ENCODE results near the gene MEIS1. TPM values are rescaled to one million over a fixed set of nuclear protein-coding genes. Genes with fewer than 3 reads are reported as not detected.

Gene MEIS1
- total RNA-seq, 2 donors from 2014 or later = 1.8 to 2.3 TPM

DNA sequence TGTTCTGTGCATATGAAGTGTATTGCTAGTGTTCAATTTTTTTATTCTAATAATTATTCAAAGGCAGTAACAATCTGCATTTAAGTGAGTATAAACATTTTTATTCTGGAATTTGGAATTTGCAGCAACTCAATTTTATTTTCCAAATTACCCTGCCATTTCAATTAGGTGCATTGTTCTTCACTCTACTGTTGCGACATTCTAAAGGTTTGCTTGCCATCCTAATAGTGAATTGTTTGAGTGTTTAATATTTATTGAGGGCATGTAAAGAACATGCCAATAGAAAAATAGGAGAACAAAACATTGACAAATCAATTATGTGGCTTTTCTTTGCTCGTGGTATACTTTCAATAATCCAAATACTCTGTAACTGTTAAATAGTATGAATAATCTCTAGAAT, 18.0 kb downstream of the MEIS1 start:
- WGBS, 2 experiments (ENCODE audit: insufficient coverage in 1 of 2, insufficient read length in 1 of 2) = 97% methylated on average over 2 of the region's 2 CpGs; no CpG with 5 or more reads in 1 of the 2 experiments
- Mint-ChIP-seq H3K4me3 (no peak overlapping the region), H3K27me3 (ENCODE audit: insufficient read depth) (peaks cover 62% of the 10 kb centered on the region), H3K27ac (no peak overlapping the region), H3K36me3 (ENCODE audit: low read depth) (no peaks in the 10 kb centered on the region), H3K4me1 (no peaks in the 10 kb centered on the region), H3K9me3 (no peaks in the 10 kb centered on the region)
- no peak overlapping the region for H3K4me3 ChIP-seq (ENCODE audit: low read length)
- H3K27me3 ChIP-seq (ENCODE audit: control insufficient read depth, insufficient read depth, low read length, poor library complexity, severe bottlenecking) = peaks cover 17% of the 10 kb centered on the region
- no peaks in the 10 kb centered on the region for H3K9me3 ChIP-seq (ENCODE audit: control insufficient read depth, low read length)
- no peak overlapping the region for H3K27ac ChIP-seq (ENCODE audit: low read depth, low read length)
- TF ChIP-seq, protein P1, sequence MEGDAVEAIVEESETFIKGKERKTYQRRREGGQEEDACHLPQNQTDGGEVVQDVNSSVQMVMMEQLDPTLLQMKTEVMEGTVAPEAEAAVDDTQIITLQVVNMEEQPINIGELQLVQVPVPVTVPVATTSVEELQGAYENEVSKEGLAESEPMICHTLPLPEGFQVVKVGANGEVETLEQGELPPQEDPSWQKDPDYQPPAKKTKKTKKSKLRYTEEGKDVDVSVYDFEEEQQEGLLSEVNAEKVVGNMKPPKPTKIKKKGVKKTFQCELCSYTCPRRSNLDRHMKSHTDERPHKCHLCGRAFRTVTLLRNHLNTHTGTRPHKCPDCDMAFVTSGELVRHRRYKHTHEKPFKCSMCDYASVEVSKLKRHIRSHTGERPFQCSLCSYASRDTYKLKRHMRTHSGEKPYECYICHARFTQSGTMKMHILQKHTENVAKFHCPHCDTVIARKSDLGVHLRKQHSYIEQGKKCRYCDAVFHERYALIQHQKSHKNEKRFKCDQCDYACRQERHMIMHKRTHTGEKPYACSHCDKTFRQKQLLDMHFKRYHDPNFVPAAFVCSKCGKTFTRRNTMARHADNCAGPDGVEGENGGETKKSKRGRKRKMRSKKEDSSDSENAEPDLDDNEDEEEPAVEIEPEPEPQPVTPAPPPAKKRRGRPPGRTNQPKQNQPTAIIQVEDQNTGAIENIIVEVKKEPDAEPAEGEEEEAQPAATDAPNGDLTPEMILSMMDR (conservative IDR thresholded peaks at IDR 0.05) = no peak
- H3K36me3 ChIP-seq (ENCODE audit: control insufficient read depth, insufficient read depth, low read length) = no peaks in the 10 kb centered on the region
- H3K9ac ChIP-seq (ENCODE audit: extremely low read depth, low read length, poor library complexity, severe bottlenecking) = no peak overlapping the region
- no peak for DNase-seq
- no peaks in the 10 kb centered on the region for H3K4me1 ChIP-seq (ENCODE audit: control insufficient read depth, insufficient read depth, low read length)

DNA sequence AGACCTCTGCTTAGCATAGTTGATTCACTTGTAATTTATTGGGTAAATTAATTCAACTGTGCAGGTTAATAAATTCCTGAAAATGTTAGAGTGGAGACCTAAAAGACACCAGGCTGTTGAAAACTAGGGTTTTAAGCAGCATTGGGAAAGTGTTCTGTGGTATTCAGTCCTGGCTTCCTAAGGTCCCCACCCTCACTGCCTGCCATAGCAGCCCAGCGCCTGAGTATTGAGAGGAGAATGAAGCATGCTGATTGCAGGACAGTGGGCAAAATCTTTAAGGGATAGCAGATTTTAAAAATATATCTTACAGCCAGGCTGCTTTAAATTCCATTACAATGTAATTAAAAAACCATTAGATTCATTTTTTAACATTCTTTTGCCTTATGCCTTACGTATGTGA, 20.6 kb downstream of the MEIS1 start:
- no peaks in the 10 kb centered on the region for H3K36me3 Mint-ChIP-seq (ENCODE audit: low read depth)
- no peaks in the 10 kb centered on the region for H3K9me3 Mint-ChIP-seq
- H3K4me3 Mint-ChIP-seq = no peak overlapping the region
- H3K9me3 ChIP-seq (ENCODE audit: control insufficient read depth, low read length) = no peaks in the 10 kb centered on the region
- 87 to 100% methylated on average over 1 to 2 of the region's 2 CpGs for WGBS, 2 experiments (ENCODE audit: insufficient coverage in 1 of 2, insufficient read length in 1 of 2)
- H3K4me1 Mint-ChIP-seq = no peaks in the 10 kb centered on the region
- peaks cover 48% of the 10 kb centered on the region for H3K27me3 Mint-ChIP-seq (ENCODE audit: insufficient read depth)
- H3K4me3 ChIP-seq (ENCODE audit: low read length) = no peak overlapping the region
- no peak overlapping the region for H3K9ac ChIP-seq (ENCODE audit: extremely low read depth, low read length, poor library complexity, severe bottlenecking)
- no peak for DNase-seq
- no peaks in the 10 kb centered on the region for H3K36me3 ChIP-seq (ENCODE audit: control insufficient read depth, insufficient read depth, low read length)
- no peak overlapping the region for H3K27ac ChIP-seq (ENCODE audit: low read depth, low read length)
- no peak overlapping the region for H3K27ac Mint-ChIP-seq
- no peaks in the 10 kb centered on the region for H3K4me1 ChIP-seq (ENCODE audit: control insufficient read depth, insufficient read depth, low read length)
- TF ChIP-seq, protein P1 (conservative IDR thresholded peaks at IDR 0.05) = no peak
- peaks cover 6% of the 10 kb centered on the region for H3K27me3 ChIP-seq (ENCODE audit: control insufficient read depth, insufficient read depth, low read length, poor library complexity, severe bottlenecking)

DNA sequence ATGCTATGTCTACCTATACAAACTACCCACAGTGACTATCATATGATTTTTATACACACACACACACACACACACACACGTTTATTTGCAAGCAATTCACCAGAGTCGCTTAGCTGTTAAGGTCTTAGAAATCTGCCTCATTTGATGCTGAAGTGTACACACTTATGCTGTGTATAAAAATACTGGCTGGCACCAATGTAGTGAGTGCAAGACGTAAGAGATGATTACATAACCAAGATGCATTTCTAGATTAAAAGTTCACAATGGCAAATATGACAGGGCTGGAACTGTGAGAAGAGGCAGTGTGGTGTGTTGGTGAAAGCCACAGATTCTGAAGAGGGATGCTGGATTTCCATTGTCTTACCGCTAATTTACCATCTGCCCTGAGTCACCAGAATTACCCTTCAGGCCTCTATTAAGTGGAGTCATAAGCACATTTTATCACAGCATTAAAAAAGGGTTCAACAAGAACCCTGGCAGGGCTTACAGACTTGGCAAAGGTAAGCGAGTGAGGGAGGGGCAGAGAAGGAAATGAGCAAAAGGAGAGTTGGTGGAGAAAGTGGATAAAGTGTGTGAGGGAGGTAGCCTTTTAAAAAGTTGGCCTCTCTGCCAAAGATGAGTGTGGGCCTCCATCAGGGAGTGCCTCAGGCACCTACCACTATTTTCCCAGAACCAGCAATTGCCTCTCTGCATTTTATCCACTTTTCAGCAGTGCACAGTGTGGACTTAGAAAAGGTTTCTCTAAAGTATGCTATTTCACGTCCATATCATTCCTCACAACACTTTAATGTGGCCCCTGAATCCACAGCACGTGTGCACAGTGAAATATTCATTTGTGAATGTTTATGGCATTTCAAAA, 21.5 kb downstream of the MEIS1 start:
- H3K9me3 ChIP-seq (ENCODE audit: control insufficient read depth, low read length) = no peaks in the 10 kb centered on the region
- Mint-ChIP-seq H3K27me3 (ENCODE audit: insufficient read depth) (peaks cover 42% of the 10 kb centered on the region), H3K4me1 (no peaks in the 10 kb centered on the region), H3K9me3 (no peaks in the 10 kb centered on the region), H3K36me3 (ENCODE audit: low read depth) (no peaks in the 10 kb centered on the region), H3K27ac (no peak overlapping the region), H3K4me3 (no peak overlapping the region)
- no peak for DNase-seq
- TF ChIP-seq, protein P1 (conservative IDR thresholded peaks at IDR 0.05) = no peak
- H3K27me3 ChIP-seq (ENCODE audit: control insufficient read depth, insufficient read depth, low read length, poor library complexity, severe bottlenecking) = no peaks in the 10 kb centered on the region
- H3K9ac ChIP-seq (ENCODE audit: extremely low read depth, low read length, poor library complexity, severe bottlenecking) = no peak overlapping the region
- 88 to 100% methylated on average over 1 to 7 of the region's 7 CpGs for WGBS, 2 experiments (ENCODE audit: insufficient coverage in 1 of 2, insufficient read length in 1 of 2)
- no peak overlapping the region for H3K27ac ChIP-seq (ENCODE audit: low read depth, low read length)
- no peak overlapping the region for H3K4me3 ChIP-seq (ENCODE audit: low read length)
- H3K4me1 ChIP-seq (ENCODE audit: control insufficient read depth, insufficient read depth, low read length) = no peaks in the 10 kb centered on the region
- no peaks in the 10 kb centered on the region for H3K36me3 ChIP-seq (ENCODE audit: control insufficient read depth, insufficient read depth, low read length)

All from endodermal cell (in vitro differentiated cells).